VCaP (cell line): ENCODE data around the gene MTFR1L.
A peak's percentile ranks its signal among the peaks of the same experiment; 100 is the strongest.

Source experiments
- H3K27ac ChIP-seq: fragments of 450-650 bp; 2 replicates; pipeline ENCODE4 v1.5.1; 2017
- CTCF ChIP-seq: fragments of 450-650 bp; conservative IDR thresholded peaks from 2 replicates; pipeline ENCODE4 v1.5.1; 2017; ENCODE audit warnings: mild to moderate bottlenecking, moderate library complexity

MTFR1L gene

DNA sequence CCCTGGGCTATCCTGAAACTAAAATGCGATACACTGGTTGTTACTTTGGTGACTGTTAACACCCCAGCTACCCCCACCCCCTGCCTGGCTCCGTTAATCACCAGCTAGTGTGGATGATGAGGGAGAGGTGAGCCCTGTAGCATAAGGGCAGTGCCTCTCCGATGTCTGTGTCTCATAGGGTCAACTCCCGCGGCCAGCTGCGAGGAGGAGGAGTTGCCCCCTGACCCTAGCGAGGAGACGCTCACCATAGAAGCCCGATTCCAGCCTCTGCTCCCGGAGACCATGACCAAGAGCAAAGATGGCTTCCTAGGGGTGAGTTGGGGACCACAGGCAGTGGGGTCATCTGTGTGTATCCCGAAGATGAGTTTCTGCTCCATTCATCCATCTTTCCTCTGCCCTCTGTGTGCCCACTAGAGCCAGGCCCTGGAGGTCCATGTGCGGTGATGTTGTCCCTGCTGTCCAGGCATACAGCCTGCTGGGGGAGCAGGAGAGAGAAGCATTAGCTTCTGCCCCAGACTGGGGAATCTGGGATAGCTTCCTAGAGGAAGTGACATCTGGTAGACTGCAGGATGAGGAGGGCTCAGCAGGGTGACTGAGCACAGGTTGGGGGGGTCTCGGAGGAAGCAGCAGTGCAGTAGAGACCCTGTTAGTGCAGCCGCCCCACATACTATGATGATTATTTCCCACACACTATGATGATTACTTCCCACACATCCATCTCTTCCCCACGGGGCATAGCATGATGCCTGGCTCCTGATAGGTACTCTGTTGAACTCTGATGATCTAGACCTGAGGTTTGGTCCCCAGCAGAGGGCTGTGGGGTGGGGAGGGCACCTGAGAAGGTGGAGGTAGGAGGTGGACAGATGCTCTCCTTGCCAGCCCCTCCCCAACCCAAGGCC is 14.5 kb upstream of the MTFR1L start:
- no peak overlapping the region; the same call in 1 of the 2 replicates for H3K27ac ChIP-seq
- TF ChIP-seq CTCF: no peak

DNA sequence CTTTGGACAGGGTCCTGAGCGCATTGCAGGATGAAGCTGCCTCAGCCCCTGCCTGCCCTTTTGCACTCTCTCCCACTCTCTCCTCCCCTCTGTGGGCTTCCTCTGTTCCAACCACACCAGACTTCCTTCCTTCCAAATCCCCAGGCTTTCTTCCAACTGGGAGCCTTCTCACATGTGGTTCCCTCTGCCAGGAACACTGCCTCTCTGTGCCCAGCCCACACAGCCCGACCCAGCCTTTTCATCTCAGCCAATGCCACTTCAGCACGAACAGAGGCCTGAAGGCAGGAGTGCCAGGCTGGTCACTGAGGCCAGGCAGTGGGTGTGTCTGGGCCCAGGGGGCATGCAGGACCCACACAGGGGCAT is 13.9 kb upstream of the MTFR1L start:
- H3K27ac ChIP-seq: no peak overlapping the region; the same call in 1 of the 2 replicates
- TF ChIP-seq CTCF: no peak

DNA sequence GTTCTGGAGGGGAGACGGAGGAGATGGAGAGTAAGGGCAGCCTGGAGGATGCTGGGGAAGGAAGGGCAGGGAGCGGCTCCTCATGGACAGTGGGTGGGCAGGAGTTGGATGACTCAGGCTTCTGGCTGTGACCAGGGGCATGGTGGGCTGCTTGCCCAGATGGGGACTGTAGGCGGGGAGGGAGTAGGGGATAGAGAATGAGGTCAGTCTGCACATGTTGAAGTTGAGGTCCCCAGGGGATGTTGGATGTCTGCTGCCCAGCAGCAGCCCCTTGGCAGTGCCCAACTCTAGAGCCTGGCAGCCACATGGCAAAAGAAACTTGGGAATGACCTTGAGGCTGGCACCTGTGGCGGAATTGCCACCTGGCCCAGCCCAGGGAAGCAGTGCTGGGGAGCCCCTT is 13.3 kb upstream of the MTFR1L start:
- no peak for TF ChIP-seq CTCF
- H3K27ac ChIP-seq: no peak overlapping the region; the same call in 1 of the 2 replicates

DNA sequence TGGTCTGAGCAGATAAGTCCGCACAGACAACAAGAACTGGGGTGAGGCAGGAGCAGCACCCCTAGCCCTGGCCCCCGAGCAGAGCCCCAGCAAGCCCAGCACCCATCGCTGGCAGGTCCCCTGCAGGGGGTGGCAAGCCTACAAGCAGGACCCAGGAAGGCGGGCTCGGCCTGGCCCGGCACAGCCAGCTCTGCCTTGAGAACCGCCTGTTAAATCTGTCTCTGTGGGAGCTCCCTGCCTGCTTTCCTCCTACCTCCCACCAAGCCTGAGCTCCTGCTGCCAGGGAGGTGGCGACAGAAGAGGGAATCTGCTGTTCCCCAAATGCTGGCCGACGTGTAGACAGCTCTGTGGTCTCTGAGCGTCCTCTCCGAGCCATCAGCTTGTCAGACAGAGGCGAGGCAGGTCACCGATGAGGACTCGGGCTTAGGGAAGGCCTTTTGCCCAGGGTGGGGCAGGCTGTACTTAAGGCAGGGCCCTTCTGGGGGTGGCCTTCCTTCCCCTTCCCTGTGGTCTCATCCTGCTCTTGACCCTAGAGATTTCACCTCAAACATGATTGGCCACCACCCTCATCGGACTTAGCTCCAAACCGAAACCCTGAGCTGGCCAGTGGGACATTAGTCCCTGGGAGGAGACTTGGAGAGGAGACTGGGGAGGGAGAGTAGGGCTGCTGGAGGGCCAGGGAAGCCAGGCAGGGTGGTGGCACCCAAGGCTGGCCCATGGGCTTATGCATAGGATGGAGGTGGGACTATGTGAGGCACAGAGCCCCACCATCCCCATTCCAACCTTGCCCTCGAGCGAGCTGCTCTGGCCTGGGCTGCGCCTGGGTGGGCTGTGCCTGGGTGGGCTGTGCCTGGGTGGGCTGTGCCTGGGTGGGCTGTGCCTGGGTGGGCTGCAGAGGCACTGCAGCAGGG is 12.0 kb upstream of the MTFR1L start:
- no peak overlapping the region for H3K27ac ChIP-seq
- TF ChIP-seq CTCF: no peak

DNA sequence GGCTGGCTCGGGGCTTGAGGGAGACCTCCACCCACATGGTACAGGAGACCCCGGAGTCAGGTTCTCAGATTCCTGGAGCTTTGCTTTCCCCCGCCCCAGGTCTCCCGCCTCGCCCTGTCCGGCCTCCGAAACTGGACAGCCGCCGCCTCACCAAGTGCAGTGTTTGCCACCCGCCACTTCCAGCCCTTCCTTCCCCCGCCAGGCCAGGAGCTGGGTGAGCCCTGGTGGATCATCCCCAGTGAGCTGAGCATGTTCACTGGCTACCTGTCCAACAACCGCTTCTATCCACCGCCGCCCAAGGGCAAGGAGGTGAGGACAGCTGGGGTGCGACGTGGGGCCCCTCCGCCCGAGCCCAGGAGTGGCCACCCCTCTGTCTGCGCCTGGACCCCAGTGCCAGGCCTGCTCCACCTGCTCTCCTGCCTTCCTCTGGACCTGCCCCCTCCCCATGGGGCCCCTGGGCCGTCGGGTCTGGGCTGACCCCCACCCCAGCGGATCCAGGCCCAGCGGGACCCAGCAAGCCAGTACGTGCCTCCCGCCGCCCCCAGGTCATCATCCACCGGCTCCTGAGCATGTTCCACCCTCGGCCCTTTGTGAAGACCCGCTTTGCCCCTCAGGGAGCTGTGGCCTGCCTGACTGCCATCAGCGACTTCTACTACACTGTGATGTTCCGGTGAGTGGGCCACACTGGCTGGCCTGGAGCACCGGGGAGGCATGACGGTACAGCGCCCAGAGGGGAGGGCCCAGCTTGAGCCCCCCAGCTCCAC is 11.1 kb upstream of the MTFR1L start:
- no peak for TF ChIP-seq CTCF

GRCh38 chr1:25809283-25809926 is 10.3 kb upstream of the MTFR1L start:
- no peak for TF ChIP-seq CTCF
- H3K27ac ChIP-seq: peak overlapping the region; percentile 55

More for the DNA sequence above, 11.1 kb upstream of the MTFR1L start:
- peak overlapping the region; percentile 55 for H3K27ac ChIP-seq
